ENCODE data around the gene ZBTB46.
"Not testable (repeated sequence)": the region's sequence is repeated elsewhere in the genome, so short reads cannot be mapped to it uniquely, and the experiment has no call there.

The ZBTB46 gene

GRCh38 chr20:63830841-63831588 lies at the start of gene ZBTB46:
Gene ZBTB46 (minus strand): TSS chr20:63831264. CDS start chr20:63790757, 40,507 bp downstream.
- peak in 1 of 2 donors; percentile 20 for DNase-seq

- no peak for DNase-seq
Measured at GRCh38 chr20:63878899-63879663, 48.0 kb upstream of the ZBTB46 start.

DNA sequence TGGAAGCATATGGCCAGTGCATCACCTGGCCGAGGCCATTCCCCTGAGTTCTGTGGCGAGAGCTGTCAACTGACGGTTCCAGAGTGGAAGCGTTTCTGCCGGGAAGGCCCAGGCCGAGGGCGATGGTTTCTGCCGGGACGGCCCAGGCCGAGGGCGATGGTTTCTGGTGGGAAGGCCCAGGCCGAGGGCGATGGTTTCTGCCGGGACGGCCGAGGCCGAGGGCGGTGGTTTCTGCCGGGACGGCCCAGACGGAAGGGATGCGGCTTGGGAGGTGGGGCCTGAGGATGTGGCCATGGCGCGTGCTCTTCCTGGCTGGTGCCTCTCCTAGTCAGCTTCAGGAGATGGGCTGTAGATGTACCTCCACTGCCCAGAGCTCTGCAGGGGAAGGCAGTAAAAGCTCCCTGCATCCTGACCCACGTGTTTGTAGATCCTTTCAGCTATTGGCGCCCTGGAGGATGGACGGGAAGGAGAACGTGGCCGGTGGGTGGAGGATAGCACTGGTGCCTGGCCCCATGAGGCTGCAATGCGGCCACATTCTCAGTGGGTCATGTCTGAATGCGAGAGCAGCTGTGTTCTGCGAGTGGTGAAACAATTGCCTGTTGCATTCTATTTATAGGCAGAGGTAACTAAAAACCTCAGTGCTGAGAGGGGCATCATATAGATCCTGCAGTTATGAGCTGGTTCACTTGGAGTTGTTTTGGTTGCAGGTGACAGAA lies 46.8 kb upstream of the ZBTB46 start:
- DNase-seq = no peak

DNA sequence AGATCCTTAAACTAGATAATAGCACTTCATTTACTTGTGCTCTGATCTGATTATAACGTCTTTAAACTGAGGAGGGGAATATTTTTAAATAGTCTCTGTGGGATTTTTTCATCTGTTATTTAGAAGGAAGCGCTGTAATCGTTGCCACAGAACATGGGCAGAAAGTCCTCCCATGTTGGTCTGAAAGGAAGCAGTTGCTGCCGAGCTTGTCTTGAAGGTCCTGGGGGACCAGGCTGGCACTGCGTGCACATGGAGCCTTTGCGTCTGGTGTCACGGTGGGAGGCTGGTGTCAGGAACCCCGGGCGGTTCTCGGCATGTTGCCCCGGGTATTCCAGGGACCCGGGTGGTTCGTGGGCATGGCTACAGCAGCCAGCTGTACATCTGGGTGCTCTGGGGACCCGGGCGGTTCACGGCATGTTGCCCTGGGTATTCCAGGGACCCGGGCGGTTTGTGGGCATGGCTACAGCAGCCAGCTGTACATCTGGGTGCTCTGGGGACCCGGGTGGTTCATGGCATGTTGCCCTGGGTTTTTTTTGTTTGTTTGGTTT lies 45.5 kb upstream of the ZBTB46 start:
- DNase-seq = no peak

DNA sequence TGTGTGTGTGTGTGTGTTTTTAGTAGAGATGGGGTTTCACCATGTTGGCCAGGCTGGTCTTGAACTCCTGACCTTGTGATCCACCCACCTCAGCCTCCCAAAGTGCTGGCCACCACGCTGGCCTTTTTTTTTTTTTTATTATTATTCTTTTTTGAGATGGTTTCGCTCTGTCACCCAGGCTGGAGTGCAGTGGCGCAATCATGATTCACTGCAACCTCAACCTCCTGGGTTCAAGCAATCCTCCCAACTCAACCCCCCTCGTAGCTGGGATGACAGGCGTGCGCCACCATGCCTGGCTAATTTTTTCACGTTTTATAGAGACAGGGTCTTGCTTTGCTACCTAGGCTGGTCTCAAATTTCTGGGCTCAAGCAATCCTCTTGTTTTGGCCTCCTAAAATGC lies 43.2 kb upstream of the ZBTB46 start:
- DNase-seq = peak in 1 of 2 donors; percentile 59

GRCh38 chr20:63873477-63873971 lies 42.5 kb upstream of the ZBTB46 start:
- DNase-seq = peak in 1 of 2 donors; percentile 73

- DNase-seq = no peak
Measured at GRCh38 chr20:63868264-63868663, 37.2 kb upstream of the ZBTB46 start.

DNA sequence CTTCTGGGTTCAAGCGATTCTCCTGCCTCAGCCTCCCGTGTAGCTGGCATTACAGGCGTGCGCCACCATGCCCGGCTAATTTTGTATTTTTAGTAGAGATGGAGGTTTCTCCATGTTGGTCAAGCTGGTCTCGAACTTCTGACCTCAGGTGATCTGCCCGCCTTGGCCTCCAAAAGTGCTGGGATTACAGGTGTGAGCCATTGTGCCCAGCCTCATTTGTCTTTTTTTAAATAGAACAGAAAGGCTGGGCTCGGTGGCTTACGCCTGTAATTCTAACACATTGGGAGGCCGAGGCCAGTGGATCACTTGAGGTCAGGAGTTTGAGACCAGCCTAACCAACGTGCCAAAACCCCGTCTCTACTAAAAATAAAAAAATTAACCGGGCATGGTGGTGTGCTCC lies 36.0 kb upstream of the ZBTB46 start:
- not testable (repeated sequence) for DNase-seq

GRCh38 chr20:63864978-63865640 lies 34.0 kb upstream of the ZBTB46 start, which contains the start of gene TPD52L2:
Gene TPD52L2 (plus strand): TSS chr20:63865270. CDS start chr20:63865366, 96 bp downstream.
- DNase-seq = peak; percentile 97

GRCh38 chr20:63864545-63864977 lies 33.5 kb upstream of the ZBTB46 start:
- no peak for DNase-seq

DNA sequence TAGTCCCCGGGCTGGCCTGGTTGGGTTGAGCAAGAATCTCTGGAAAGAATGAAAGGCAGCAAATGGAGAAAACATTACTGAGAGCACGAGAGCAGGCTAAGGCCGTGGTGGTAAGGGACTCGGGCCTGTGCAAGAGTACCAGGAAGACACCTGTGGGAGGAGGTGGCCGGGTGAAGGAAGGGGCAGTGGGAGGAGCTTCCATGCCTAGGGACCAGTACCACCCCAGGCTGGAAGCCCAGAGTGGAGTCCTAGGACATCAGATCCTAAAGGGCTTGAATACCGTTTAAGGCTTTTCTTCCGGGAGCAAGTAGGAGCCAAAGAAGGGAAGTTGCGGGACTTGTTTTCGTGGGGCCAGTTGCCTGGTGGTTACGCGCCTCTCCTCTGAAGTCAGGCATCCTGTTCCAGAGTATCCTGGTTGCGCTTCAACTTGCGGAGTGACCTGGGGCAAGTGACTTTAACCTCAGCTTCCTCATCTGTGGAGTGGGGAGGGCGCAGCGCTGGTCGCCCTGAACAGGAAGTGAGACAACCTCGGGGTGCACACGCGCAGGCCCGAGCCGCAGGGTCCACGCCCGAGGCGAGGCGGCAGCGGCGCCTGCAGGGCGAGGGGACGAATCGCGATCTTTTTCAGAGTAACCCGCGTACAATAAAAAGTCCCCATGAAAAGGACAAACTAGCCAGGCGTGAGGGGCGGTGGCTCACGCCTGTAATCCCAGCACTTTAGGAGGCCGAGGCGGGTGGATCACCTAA lies 32.9 kb upstream of the ZBTB46 start:
- peak; percentile 83 to 91 for DNase-seq

DNA sequence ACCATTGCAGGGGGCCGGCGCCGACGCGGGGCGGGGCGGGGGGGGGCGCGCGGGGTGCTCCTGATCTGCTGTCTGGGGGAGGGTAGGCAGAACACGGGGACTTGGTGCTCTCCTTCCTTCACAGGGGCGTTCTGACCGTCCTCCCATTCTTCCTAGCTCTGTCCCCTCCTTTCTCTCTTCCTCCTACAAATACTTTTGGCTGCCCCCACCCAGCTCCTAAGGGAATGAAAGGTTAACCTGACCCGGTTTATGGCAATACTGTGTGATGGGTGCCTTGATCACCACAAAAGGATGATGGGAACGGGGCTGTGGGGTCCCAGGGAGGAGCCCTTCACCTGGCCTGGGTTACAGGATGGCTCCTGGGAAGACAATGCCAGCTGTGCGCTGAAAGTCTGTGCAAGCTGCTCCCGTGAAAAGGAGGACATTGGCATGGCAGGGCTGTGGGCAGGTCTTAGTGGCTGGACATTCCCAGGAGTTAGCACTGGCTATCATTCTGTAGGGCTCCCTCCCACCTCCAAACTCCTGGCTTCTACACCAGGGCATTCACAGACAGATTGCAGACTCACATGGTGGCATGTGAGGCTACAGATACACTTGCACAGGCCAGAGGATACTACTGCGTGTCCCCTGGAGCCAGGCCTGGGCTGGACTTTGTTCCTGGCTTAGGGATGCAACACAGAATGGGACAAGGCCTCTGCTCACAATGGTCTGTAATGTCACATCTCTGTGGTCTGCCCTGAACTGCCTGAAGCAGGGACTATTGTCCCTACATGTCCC lies 32.1 kb upstream of the ZBTB46 start:
- no peak for DNase-seq

DNA sequence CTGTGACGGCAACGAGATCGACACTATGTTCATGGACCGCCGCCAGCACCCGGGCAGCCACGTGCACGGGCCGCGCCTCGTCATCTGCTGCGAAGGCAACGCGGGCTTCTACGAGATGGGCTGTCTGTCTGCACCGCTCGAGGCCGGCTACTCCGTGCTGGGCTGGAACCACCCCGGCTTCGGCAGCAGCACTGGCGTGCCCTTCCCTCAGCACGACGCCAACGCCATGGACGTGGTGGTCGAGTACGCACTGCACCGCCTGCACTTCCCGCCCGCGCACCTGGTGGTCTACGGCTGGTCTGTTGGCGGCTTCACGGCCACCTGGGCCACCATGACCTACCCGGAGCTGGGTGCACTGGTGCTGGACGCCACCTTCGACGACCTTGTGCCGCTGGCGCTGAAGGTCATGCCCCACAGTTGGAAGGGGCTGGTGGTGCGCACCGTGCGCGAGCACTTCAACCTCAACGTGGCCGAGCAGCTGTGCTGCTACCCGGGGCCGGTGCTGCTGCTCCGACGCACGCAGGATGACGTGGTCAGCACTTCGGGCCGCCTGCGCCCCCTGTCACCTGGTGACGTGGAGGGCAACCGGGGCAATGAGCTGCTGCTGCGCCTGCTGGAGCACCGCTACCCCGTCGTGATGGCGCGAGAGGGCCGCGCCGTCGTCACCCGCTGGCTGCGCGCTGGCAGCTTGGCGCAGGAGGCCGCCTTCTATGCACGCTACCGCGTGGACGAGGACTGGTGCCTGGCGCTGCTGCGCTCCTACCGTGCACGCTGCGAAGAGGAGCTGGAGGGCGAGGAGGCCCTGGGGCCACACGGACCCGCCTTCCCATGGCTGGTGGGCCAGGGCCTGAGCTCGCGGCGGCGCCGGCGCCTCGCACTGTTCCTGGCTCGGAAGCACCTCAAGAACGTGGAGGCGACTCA lies 31.2 kb upstream of the ZBTB46 start:
- no peak for DNase-seq

GRCh38 chr20:63861365-63861934 lies 30.4 kb upstream of the ZBTB46 start, which contains the start of gene ABHD16B:
Gene ABHD16B (plus strand): TSS chr20:63861498. CDS start chr20:63861541, 43 bp downstream.
- no peak for DNase-seq

DNA sequence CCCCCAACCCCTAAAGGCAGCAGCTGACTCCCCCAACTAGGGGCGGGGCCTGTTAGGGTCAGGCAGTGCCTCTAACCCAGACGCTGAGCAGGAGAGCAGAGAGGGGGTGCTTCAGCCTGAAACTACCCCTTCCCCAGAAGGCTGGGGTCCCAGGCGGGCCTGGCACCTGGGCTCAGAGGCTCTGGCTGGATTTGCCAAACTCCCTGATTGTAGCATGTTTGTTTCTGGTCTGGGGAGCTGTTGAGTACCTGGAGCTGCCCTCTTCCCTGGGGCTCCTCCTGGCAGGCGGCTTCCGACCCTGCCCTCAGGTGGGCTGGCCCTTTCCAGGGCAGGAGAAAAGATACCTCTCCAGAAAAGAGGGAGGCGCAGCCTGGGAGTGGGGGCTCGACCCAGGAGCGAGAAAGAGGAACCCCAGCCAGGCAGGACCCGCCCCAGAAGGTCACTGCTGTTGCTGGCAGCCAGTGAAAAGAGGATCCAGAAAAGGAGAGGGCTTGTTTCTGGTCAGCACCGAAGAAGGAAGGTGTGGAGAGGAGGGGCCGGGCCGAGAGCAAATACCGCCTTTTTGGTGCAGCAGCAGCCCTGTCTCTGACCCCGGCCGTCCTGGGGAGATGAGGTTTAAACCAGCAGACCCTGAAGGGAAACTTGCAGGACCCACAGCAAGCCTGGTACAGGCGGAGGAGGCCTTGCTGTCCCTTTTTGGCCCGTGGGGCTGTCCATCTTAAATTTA lies 29.4 kb upstream of the ZBTB46 start:
- DNase-seq = peak in 1 of 2 donors; percentile 39

- no peak for DNase-seq
Measured at GRCh38 chr20:63859166-63859699, 28.2 kb upstream of the ZBTB46 start.

DNA sequence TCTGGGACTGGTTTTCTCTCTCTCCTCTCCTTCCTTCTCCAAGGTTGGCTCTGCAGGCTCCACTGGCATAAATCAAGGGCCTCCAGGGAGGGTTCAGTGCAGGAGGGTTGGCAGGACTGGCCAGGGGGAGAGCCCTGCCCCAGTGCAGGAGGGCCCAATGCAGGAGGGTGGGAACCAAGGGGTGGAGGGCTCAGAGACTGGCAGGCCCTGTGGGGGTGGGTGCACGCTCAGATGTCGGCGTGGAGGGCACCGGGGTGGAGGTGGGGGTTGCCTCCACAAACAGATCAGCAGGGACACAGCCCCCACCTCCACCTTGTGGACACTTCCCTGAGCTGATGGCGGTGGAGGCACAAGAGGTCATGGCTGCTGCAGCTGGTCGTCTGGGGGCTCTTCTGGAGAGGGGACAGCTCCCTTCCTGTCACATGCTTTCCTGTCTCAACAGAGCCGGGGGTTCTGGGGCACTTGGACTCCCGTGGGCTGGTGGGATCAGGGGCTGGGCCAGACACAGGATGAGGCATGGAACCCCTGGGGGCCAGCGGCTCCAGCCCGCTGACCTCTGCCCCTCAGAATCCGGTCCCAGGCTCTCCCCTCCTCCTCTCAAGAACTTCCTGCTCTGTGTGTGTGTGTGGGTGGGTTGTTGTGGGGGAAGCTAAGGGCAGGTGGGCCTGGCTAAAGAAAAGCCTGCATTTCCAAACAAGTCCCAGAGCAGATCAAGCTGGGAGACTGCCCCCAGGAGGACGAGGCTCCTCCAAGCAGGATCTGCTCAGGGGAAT lies 27.5 kb upstream of the ZBTB46 start:
- DNase-seq = no peak
